HG03520 (cell line): Measurements from ENCODE around the gene NADSYN1.

Experiments
- ATAC-seq: cut with Tn5 transposase; IDR thresholded peaks from one replicate; pipeline ENCODE4 v1.9.1; 2021; ENCODE audit warnings: mild to moderate bottlenecking, moderate library complexity; ENCODE audit not compliant: unreplicated experiment

NADSYN1 gene

GRCh38 chr11:71542879-71543777 is 90.1 kb downstream of the NADSYN1 start:
- no peak for ATAC-seq

GRCh38 chr11:71543866-71544265 is 90.9 kb downstream of the NADSYN1 start:
- ATAC-seq: no peak

GRCh38 chr11:71544525-71545214 is 91.7 kb downstream of the NADSYN1 start:
- ATAC-seq: no peak

GRCh38 chr11:71545405-71545966 is 92.5 kb downstream of the NADSYN1 start:
- ATAC-seq: no peak

GRCh38 chr11:71548120-71548519 is 95.1 kb downstream of the NADSYN1 start, which contains the start of gene KRTAP5-9:
Gene KRTAP5-9 (plus strand): TSS chr11:71548420. CDS start chr11:71548658, 238 bp downstream.
- ATAC-seq: no peak

- no peak for ATAC-seq
These were observed 95.7 kb downstream of the NADSYN1 start for GRCh38 chr11:71548716-71549151.
